ENCODE measurements around the gene GTF2H2C.
"Not testable (repeated sequence)": the region's sequence is repeated elsewhere in the genome, so short reads cannot be mapped to it uniquely, and the experiment has no call there.

Gene GTF2H2C

GRCh38 chr5:69568072-69568471 is 8.1 kb downstream of the GTF2H2C start:
- DNase-seq: not testable (repeated sequence)

GRCh38 chr5:69583356-69583755 is 23.4 kb downstream of the GTF2H2C start:
- not testable (repeated sequence) for DNase-seq

- not testable (repeated sequence) for DNase-seq
Measured at GRCh38 chr5:69596114-69596840, 36.3 kb downstream of the GTF2H2C start.

GRCh38 chr5:69601947-69602346 is 42.0 kb downstream of the GTF2H2C start:
- not testable (repeated sequence) for DNase-seq

GRCh38 chr5:69606839-69607238 is 46.8 kb downstream of the GTF2H2C start:
- DNase-seq: not testable (repeated sequence)

GRCh38 chr5:69607750-69608149 is 47.8 kb downstream of the GTF2H2C start:
- not testable (repeated sequence) for DNase-seq

GRCh38 chr5:69608861-69609496 is 49.0 kb downstream of the GTF2H2C start:
- not testable (repeated sequence) for DNase-seq

GRCh38 chr5:69614843-69615242 is 54.9 kb downstream of the GTF2H2C start:
- not testable (repeated sequence) for DNase-seq

GRCh38 chr5:69631879-69632278 is 71.9 kb downstream of the GTF2H2C start:
- not testable (repeated sequence) for DNase-seq

Data from GDM1 (cell line).